GM18951 (cell line): ENCODE measurements around the gene ZFP69B.

ENCODE experiments used
- POLR2A ChIP-seq: IDR thresholded peaks from 4 replicates; pipeline ENCODE4 v1.6.1; 2011; ENCODE audit warnings: mild to moderate bottlenecking; ENCODE audit not compliant: insufficient read length, insufficient read depth; ENCODE audit errors: extremely low read depth
- in situ Hi-C: fragments of 300-500 bp; cut with MboI; formaldehyde crosslinking; loops from one replicate; pipeline ENCODE4 v1.12.0; 2022; ENCODE audit warnings: low sequenced_read_pairs, mixed read lengths, inconsistent platforms; ENCODE audit not compliant: unreplicated experiment

The ZFP69B gene

GRCh38 chr1:40449684-40450494, at the start of gene ZFP69B:
ZFP69B (plus strand) TSS chr1:40450476; CDS start chr1:40450962, 486 bp downstream.
- peak; percentile 75 for TF ChIP-seq POLR2A
- in situ Hi-C loops, result loop anchor here (10.0 kb wide), 1 partner anchor 55 kb away; the partner anchor contains the start of gene EXO5

GRCh38 chr1:40401473-40402201, 48.6 kb upstream of the ZFP69B start:
- in situ Hi-C loops, result loop anchor here (10.0 kb wide), 1 partner anchor 317 kb away; no protein-coding TSS in a partner anchor
- TF ChIP-seq POLR2A, result no peak

GRCh38 chr1:40404670-40405462, 45.4 kb upstream of the ZFP69B start:
- in situ Hi-C loops, result loop anchor here (5.0 to 10.0 kb wide), 2 partner anchors 58 to 320 kb away; no protein-coding TSS in a partner anchor
- no peak for TF ChIP-seq POLR2A

- no peak for TF ChIP-seq POLR2A
- in situ Hi-C loops, result loop anchor here (5.0 to 10.0 kb wide), 2 partner anchors 59 to 321 kb away; no protein-coding TSS in a partner anchor
Observed at GRCh38 chr1:40405812-40406211, 44.5 kb upstream of the ZFP69B start.

- in situ Hi-C loops, result loop anchor here (5.0 to 10.0 kb wide), 2 partner anchors 60 to 323 kb away; no protein-coding TSS in a partner anchor
- no peak for TF ChIP-seq POLR2A
Observed at GRCh38 chr1:40407453-40407852, 42.8 kb upstream of the ZFP69B start.

- no peak for TF ChIP-seq POLR2A
- in situ Hi-C loops, result loop anchor here (5.0 to 10.0 kb wide), 2 partner anchors 62 to 325 kb away; no protein-coding TSS in a partner anchor
Observed at GRCh38 chr1:40409467-40409866, 40.8 kb upstream of the ZFP69B start.

GRCh38 chr1:40411294-40411693, 39.0 kb upstream of the ZFP69B start:
- in situ Hi-C loops, result no loop called here
- TF ChIP-seq POLR2A, result no peak

- no peak for TF ChIP-seq POLR2A
- in situ Hi-C loops, result no loop called here
Observed at GRCh38 chr1:40411843-40412242, 38.4 kb upstream of the ZFP69B start.

- no peak for TF ChIP-seq POLR2A
- in situ Hi-C loops, result no loop called here
Observed at GRCh38 chr1:40413527-40414252, 36.6 kb upstream of the ZFP69B start.

GRCh38 chr1:40414331-40414730, 35.9 kb upstream of the ZFP69B start:
- no peak for TF ChIP-seq POLR2A
- in situ Hi-C loops, result no loop called here

GRCh38 chr1:40416709-40417108, 33.6 kb upstream of the ZFP69B start:
- in situ Hi-C loops, result no loop called here
- no peak for TF ChIP-seq POLR2A
